Activated T-cell treated with anti-CD3 and anti-CD28 coated beads, Interleukin-2, amount 50 U/mL, for 72 hours (primary cell): Measurements from ENCODE around the gene SLC38A5. TPM values are rescaled to one million over a fixed set of nuclear protein-coding genes. Genes with fewer than 3 reads are reported as not detected.
"Not testable (repeated sequence)": the region's sequence is repeated elsewhere in the genome, so short reads cannot be mapped to it uniquely, and the experiment has no call there.

ENCODE experiments used
- ATAC-seq, 2 donors: fragments of 150-1000 bp; cut with Tn5 transposase; replicated peaks in 1 of 2; 2 replicates each; pipeline ENCODE4 v1.10.0; 2021; ENCODE audit warnings: moderate library complexity in 2 of 2, mild to moderate bottlenecking in 1 of 2
- DNase-seq, 2 donors: peaks; one replicate each; pipeline ENCODE4 v3.0.0; 2021 to 2022; ENCODE audit warnings: mixed read lengths in 1 of 2
- H3K27ac Mint-ChIP-seq: one replicate; pipeline ENCODE4 v1.8.0; 2022; ENCODE audit warnings: mild to moderate bottlenecking, moderate library complexity, mixed read lengths
- H3K27me3 Mint-ChIP-seq: one replicate; pipeline ENCODE4 v1.8.0; 2022; ENCODE audit warnings: low read depth, mixed read lengths
- H3K36me3 Mint-ChIP-seq, 2 donors: one replicate each; pipeline ENCODE4 v1.8.0; 2022; ENCODE audit warnings: mixed read lengths in 2 of 2, mild to moderate bottlenecking in 1 of 2; ENCODE audit not compliant: insufficient read depth in 2 of 2
- H3K4me1 Mint-ChIP-seq: one replicate; pipeline ENCODE4 v1.8.0; 2022; ENCODE audit warnings: low read depth, mixed read lengths
- H3K4me3 Mint-ChIP-seq, 2 donors: one replicate each; pipeline ENCODE4 v1.8.0; 2022; ENCODE audit warnings: mild to moderate bottlenecking in 2 of 2, mixed read lengths in 2 of 2, moderate library complexity in 2 of 2
- H3K9me3 Mint-ChIP-seq, 2 donors: one replicate each; pipeline ENCODE4 v1.8.0; 2022; ENCODE audit warnings: mixed read lengths in 2 of 2
- total RNA-seq, 2 donors: library from RNA; stranded (reverse); gene quantifications; one replicate each; pipeline ENCODE4 v1.2.3, GENCODE V29; 2022

SLC38A5 gene
- total RNA-seq, 2 donors from 2014 or later = 64.8 to 78.8 TPM

GRCh38 chrX:48459483-48459882 lies 10.6 kb downstream of the SLC38A5 start:
- ATAC-seq (no peak), DNase-seq (no peak)
- no peaks in the 10 kb centered on the region for H3K27me3 Mint-ChIP-seq
- no peaks in the 10 kb centered on the region for H3K9me3 Mint-ChIP-seq
- peak overlapping the region; percentile 38 for H3K27ac Mint-ChIP-seq
- H3K4me1 Mint-ChIP-seq = peaks cover 34% of the 10 kb centered on the region
- no peak overlapping the region for H3K4me3 Mint-ChIP-seq
- H3K36me3 Mint-ChIP-seq = peaks cover 10 to 25% of the 10 kb centered on the region in 2 donors

GRCh38 chrX:48458711-48459110 lies 11.3 kb downstream of the SLC38A5 start:
- Mint-ChIP-seq H3K27ac (no peak overlapping the region), H3K36me3 (peaks cover 7 to 20% of the 10 kb centered on the region in 2 donors), H3K9me3 (no peaks in the 10 kb centered on the region), H3K4me3 (no peak overlapping the region), H3K27me3 (no peaks in the 10 kb centered on the region), H3K4me1 (peaks cover 27% of the 10 kb centered on the region)
- ATAC-seq (no peak), DNase-seq (no peak)

GRCh38 chrX:48456628-48457331 lies 13.3 kb downstream of the SLC38A5 start:
- peaks cover 15% of the 10 kb centered on the region for H3K4me1 Mint-ChIP-seq
- no peaks in the 10 kb centered on the region for H3K9me3 Mint-ChIP-seq
- ATAC-seq (no peak), DNase-seq (no peak)
- no peaks in the 10 kb centered on the region for H3K27me3 Mint-ChIP-seq
- H3K27ac Mint-ChIP-seq = peak overlapping the region; percentile 46
- peaks cover 7 to 16% of the 10 kb centered on the region in 2 donors for H3K36me3 Mint-ChIP-seq
- no peak overlapping the region for H3K4me3 Mint-ChIP-seq

GRCh38 chrX:48451708-48452107 lies 18.4 kb downstream of the SLC38A5 start:
- no peaks in the 10 kb centered on the region for H3K4me1 Mint-ChIP-seq
- DNase-seq (no peak), ATAC-seq (no peak)
- no peaks in the 10 kb centered on the region for H3K9me3 Mint-ChIP-seq
- H3K27ac Mint-ChIP-seq = no peak overlapping the region
- H3K27me3 Mint-ChIP-seq = peaks cover 7% of the 10 kb centered on the region
- no peak overlapping the region for H3K4me3 Mint-ChIP-seq
- H3K36me3 Mint-ChIP-seq = no peaks in the 10 kb centered on the region

GRCh38 chrX:48450076-48450475 lies 20.0 kb downstream of the SLC38A5 start:
- ATAC-seq (no peak), DNase-seq (no peak)
- H3K4me3 Mint-ChIP-seq = no peak overlapping the region
- H3K27me3 Mint-ChIP-seq = peaks cover 16% of the 10 kb centered on the region
- no peaks in the 10 kb centered on the region for H3K36me3 Mint-ChIP-seq
- H3K27ac Mint-ChIP-seq = no peak overlapping the region
- no peaks in the 10 kb centered on the region for H3K4me1 Mint-ChIP-seq
- H3K9me3 Mint-ChIP-seq = no peaks in the 10 kb centered on the region

- H3K27ac Mint-ChIP-seq, H3K4me3 Mint-ChIP-seq, ATAC-seq, H3K4me1 Mint-ChIP-seq, H3K36me3 Mint-ChIP-seq, DNase-seq, H3K9me3 Mint-ChIP-seq: not testable (repeated sequence)
- peaks cover 37% of the 10 kb centered on the region for H3K27me3 Mint-ChIP-seq
These were observed 22.9 kb downstream of the SLC38A5 start for GRCh38 chrX:48447201-48447600.

GRCh38 chrX:48433713-48434112 lies 36.3 kb downstream of the SLC38A5 start:
- not testable (repeated sequence) for H3K27ac Mint-ChIP-seq, H3K9me3 Mint-ChIP-seq, H3K36me3 Mint-ChIP-seq, DNase-seq, H3K4me3 Mint-ChIP-seq, H3K4me1 Mint-ChIP-seq, ATAC-seq
- peaks cover 15% of the 10 kb centered on the region for H3K27me3 Mint-ChIP-seq

- H3K9me3 Mint-ChIP-seq, H3K27me3 Mint-ChIP-seq, H3K27ac Mint-ChIP-seq, ATAC-seq, H3K4me1 Mint-ChIP-seq, H3K4me3 Mint-ChIP-seq, DNase-seq, H3K36me3 Mint-ChIP-seq: not testable (repeated sequence)
These were observed 39.9 kb downstream of the SLC38A5 start for GRCh38 chrX:48430166-48430565.

- not testable (repeated sequence) for H3K27me3 Mint-ChIP-seq, H3K4me3 Mint-ChIP-seq, H3K27ac Mint-ChIP-seq, ATAC-seq, H3K4me1 Mint-ChIP-seq, DNase-seq, H3K9me3 Mint-ChIP-seq, H3K36me3 Mint-ChIP-seq
These were observed 40.5 kb downstream of the SLC38A5 start for GRCh38 chrX:48429606-48430005.

- H3K36me3 Mint-ChIP-seq = not testable (repeated sequence)
These were observed 42.9 kb downstream of the SLC38A5 start for GRCh38 chrX:48427027-48427716.

GRCh38 chrX:48411860-48412259 lies 58.2 kb downstream of the SLC38A5 start, which contains the start of gene SSX4B:
Gene SSX4B, minus strand, starts transcription at chrX:48411960. Its CDS starts 588 bp downstream, at chrX:48411372.
- H3K27ac Mint-ChIP-seq, H3K4me3 Mint-ChIP-seq, H3K27me3 Mint-ChIP-seq, ATAC-seq, H3K4me1 Mint-ChIP-seq, DNase-seq, H3K9me3 Mint-ChIP-seq, H3K36me3 Mint-ChIP-seq: not testable (repeated sequence)

More at GRCh38 chrX:48427027-48427716, 42.9 kb downstream of the SLC38A5 start:
- not testable (repeated sequence) for H3K4me3 Mint-ChIP-seq, H3K27me3 Mint-ChIP-seq, H3K27ac Mint-ChIP-seq, H3K9me3 Mint-ChIP-seq, DNase-seq, H3K4me1 Mint-ChIP-seq
- ATAC-seq = peak; percentile 98 to 99
